ENCODE data around the gene SORCS2. TPM values are rescaled to one million over a fixed set of nuclear protein-coding genes. Genes with fewer than 3 reads are reported as not detected.

The SORCS2 gene
- total and polyA plus RNA-seq, 2 of the 13 experiments (the other 11 are each of a cell fraction or from before 2014, with no cell fraction given), result 0.82 to 1.0 TPM

DNA sequence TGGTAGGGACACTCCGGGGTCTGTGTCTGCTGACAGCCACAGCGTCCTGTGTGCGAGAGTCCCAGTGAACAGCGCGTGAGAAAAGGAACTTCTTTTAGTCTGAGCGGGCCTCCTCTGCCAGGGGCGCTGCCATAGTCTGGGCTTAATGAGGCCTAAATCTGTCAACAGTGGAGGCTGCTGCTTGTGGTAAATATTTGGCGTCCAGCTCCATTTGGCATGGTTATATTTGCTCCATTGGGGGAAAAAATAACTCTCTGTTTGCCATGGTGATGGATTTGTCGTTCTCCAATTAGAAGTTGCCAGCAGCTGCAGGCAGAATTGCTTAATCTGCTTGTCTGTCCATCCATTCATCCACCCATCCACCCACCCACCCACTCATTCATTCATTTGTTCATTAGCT is 313.8 kb downstream of the SORCS2 start:
- Histone ChIP-seq H3K9ac (ENCODE audit: insufficient read depth, low read depth, low read length) (no peak overlapping the region), H3K4me1 (ENCODE audit: insufficient read depth, low read length) (no peaks in the 10 kb centered on the region), H3K27me3 (ENCODE audit: control insufficient read depth in 1 of 2, insufficient read depth in 2 of 2, low read length in 2 of 2) (peaks cover 7 to 54% of the 10 kb centered on the region in 2 experiments; a peak in 3 of 5 replicates), H2AFZ (ENCODE audit: low read length) (no peak overlapping the region), H4K20me1 (ENCODE audit: insufficient read depth, low read length) (no peaks in the 10 kb centered on the region), H3K4me2 (ENCODE audit: low read depth, low read length) (no peak overlapping the region), H3K36me3 (replicated peaks in 1 of 2; ENCODE audit: control insufficient read depth in 1 of 2, insufficient read depth in 2 of 2, low read length in 2 of 2) (no peaks in the 10 kb centered on the region), H3K79me2 (ENCODE audit: insufficient read depth, low read length) (no peaks in the 10 kb centered on the region), H3K4me3 (replicated peaks in 1 of 3; ENCODE audit: insufficient read depth in 1 of 3, low read depth in 2 of 3, low read length in 3 of 3) (no peak overlapping the region), H3K9me3 (ENCODE audit: low read length) (no peaks in the 10 kb centered on the region), H3K27ac (ENCODE audit: extremely low read length, insufficient read depth, low read length) (no peak overlapping the region)
- TF ChIP-seq ZNF790 (CRISPR knock-in tag; IDR thresholded peaks at IDR 0.05; ENCODE audit: borderline replicate concordance), result no peak
- no peak for TF ChIP-seq GMEB1 (CRISPR knock-in tag; IDR thresholded peaks at IDR 0.05; ENCODE audit: borderline replicate concordance)
- TF ChIP-seq KAT8 (CRISPR knock-in tag; IDR thresholded peaks at IDR 0.05), result no peak
- no peak for TF ChIP-seq CBX2 (IDR thresholded peaks at IDR 0.05; ENCODE audit: low read depth, low read length)
- TF ChIP-seq CBX2 (CRISPR knock-in tag; IDR thresholded peaks at IDR 0.05; ENCODE audit: low read depth), result no peak
- no peak for TF ChIP-seq ZNF747 (CRISPR knock-in tag; IDR thresholded peaks at IDR 0.05; ENCODE audit: borderline replicate concordance)
- TF ChIP-seq RARG (CRISPR knock-in tag; IDR thresholded peaks at IDR 0.05; ENCODE audit: low read depth), result no peak
- no peak for TF ChIP-seq ZNF44 (CRISPR knock-in tag; IDR thresholded peaks at IDR 0.05)
- TF ChIP-seq REXO4 (CRISPR knock-in tag; IDR thresholded peaks at IDR 0.05; ENCODE audit: borderline replicate concordance), result no peak
- TF ChIP-seq, protein P1, sequence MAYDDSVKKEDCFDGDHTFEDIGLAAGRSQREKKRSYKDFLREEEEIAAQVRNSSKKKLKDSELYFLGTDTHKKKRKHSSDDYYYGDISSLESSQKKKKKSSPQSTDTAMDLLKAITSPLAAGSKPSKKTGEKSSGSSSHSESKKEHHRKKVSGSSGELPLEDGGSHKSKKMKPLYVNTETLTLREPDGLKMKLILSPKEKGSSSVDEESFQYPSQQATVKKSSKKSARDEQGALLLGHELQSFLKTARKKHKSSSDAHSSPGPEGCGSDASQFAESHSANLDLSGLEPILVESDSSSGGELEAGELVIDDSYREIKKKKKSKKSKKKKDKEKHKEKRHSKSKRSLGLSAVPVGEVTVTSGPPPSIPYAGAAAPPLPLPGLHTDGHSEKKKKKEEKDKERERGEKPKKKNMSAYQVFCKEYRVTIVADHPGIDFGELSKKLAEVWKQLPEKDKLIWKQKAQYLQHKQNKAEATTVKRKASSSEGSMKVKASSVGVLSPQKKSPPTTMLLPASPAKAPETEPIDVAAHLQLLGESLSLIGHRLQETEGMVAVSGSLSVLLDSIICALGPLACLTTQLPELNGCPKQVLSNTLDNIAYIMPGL (CRISPR knock-in tag; IDR thresholded peaks at IDR 0.05; ENCODE audit: borderline replicate concordance in 1 of 2, low read depth in 1 of 2), result no peak
- TF ChIP-seq LCORL (IDR thresholded peaks at IDR 0.05), result no peak
- TF ChIP-seq LCORL (CRISPR knock-in tag; IDR thresholded peaks at IDR 0.05), result no peak
- intact Hi-C loops (cut with micrococcal nuclease; ENCODE audit: unreplicated experiment), result no loop called here
- DNase-seq (ENCODE audit: low spot score) (no peak), FAIRE-seq (no peak), ATAC-seq (no peak)
- no TSS peak for BruUV-seq (replicated peaks)
- WGBS (ENCODE audit: low lambda C conversion rate), result 61% methylated on average over 9 of the region's 9 CpGs
- ChIA-PET CTCF (ENCODE audit: low intra/inter-chr PET ratio, low total read pairs) (no interaction called here), POLR2A (no interaction called here)
- in situ Hi-C loops (cut with HindIII; ENCODE audit: extremely low pct_ligation_motif_present, low pct_unique_long_range_greater_than_20kb), result no loop called here
